ENCODE data around the gene BCL2L13.
A peak's percentile ranks its signal among the peaks of the same experiment; 100 is the strongest.

BCL2L13 gene

DNA sequence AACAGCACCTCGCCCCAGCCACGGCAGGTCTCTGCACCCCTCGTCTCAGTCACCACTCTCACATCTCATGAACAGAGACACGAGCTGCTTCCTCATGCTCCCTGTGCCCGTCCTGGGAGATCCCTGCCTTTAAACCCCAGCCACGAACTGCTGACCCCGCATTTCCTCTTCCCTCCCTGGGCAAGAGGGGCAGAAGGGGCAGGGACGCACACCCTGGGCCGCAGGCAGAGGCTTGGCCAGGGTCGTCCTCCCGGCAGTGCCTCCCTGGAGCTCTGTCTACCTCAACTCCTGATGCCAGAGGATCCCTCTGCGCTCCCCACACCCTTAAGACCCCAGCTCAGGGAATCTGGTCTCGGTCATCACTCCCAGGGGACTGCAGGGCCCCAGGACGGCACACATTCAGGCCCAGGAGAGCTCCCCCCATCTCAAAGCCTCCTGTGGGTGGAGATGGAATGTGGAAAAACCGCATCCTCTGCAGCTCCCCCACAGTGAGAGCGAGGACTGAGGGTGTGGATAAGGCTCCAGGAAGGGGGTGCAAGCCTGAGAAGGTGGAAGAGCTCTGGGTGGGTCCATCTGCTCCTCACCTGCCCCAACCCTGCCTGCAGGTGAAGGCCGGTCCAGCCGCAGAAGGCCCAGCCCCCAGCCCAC lies 134.5 kb downstream of the BCL2L13 start:
- Histone ChIP-seq H3K9me3 (no peaks in the 10 kb centered on the region), H3K27me3 (peaks cover 0 to 21% of the 10 kb centered on the region in 2 donors), H3K4me3 (peak overlapping the region; percentile 57 to 77), H3K36me3 (no peaks in the 10 kb centered on the region), H3K27ac (no peak overlapping the region), H3K4me1 (peaks cover 0 to 18% (median 13%) of the 10 kb centered on the region in 4 donors)
- intact Hi-C loops (cut with DNase I; ENCODE audit: low total_unique reads): no loop called here
- TF ChIP-seq CTCF (IDR thresholded peaks at IDR 0.05): no peak
- DNase-seq: no peak

- H3K36me3 ChIP-seq: no peaks in the 10 kb centered on the region
- no peak for TF ChIP-seq CTCF (IDR thresholded peaks at IDR 0.05)
- DNase-seq: no peak
- peak overlapping the region; percentile 57 to 77 for H3K4me3 ChIP-seq
- H3K27me3 ChIP-seq: peaks cover 0 to 21% of the 10 kb centered on the region in 2 donors
- H3K27ac ChIP-seq: peak overlapping the region in 1 of 2 donors; percentile 52
- intact Hi-C loops (cut with DNase I; ENCODE audit: low total_unique reads): no loop called here
- H3K4me1 ChIP-seq: peaks cover 0 to 18% (median 13%) of the 10 kb centered on the region in 4 donors
- no peaks in the 10 kb centered on the region for H3K9me3 ChIP-seq
These were observed 135.1 kb downstream of the BCL2L13 start for GRCh38 chr22:17773606-17774205.

DNA sequence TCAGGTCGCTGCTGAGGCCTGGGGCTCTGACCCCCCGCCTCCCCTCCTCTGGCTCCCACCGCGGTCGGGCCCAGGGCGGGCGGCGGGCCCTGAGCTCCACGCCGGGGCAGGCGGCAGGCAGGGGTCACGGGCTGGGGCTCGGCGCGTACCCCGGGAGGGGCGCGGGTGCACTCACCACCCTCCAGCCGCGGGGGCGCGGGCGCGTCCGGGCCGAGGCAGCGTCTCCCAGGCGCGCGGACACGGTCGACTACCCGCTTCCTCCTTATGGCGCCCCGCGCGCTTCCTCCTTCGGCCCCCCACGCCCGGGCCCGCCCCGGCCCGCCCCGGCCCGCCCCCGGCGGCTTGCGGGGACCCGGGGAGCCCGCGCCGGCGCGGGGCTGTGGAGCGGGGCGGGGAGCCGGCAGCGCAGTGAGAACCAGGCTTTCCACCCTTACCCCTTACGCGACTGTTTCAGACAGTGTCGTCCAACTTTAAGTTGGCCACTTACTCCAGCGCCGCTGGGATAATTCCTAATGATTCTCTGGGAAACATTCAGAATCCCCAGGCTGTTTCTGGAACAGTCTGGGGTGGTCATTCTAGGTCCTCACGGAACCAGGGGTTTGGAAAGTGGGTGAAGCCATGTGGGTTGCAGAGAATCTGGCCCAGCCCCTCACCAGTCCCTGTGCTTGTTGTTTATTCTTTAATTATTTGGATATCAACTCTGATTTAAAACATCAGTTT lies 135.8 kb downstream of the BCL2L13 start, which contains the start of gene BID:
Gene BID, minus strand, starts transcription at position 264 of the 720 bp plus-strand sequence. CDS start 24,353 bp downstream, outside the sequence.
- intact Hi-C loops (cut with DNase I; ENCODE audit: low total_unique reads): no loop called here
- peaks cover 0 to 21% of the 10 kb centered on the region in 2 donors for H3K27me3 ChIP-seq
- H3K4me3 ChIP-seq: peak within 1 kb of the TSS; percentile 57 to 77
- H3K9me3 ChIP-seq: no peaks in the 10 kb centered on the region
- H3K27ac ChIP-seq: peak within 1 kb of the TSS in 1 of 2 donors; percentile 52
- DNase-seq: no peak
- peaks cover 0 to 18% (median 13%) of the 10 kb centered on the region in 4 donors for H3K4me1 ChIP-seq
- no peaks in the 10 kb centered on the region for H3K36me3 ChIP-seq
- TF ChIP-seq CTCF (IDR thresholded peaks at IDR 0.05): no peak

GRCh38 chr22:17774926-17775685 lies 136.5 kb downstream of the BCL2L13 start:
- H3K4me3 ChIP-seq: no peak overlapping the region
- intact Hi-C loops (cut with DNase I; ENCODE audit: low total_unique reads): no loop called here
- H3K27ac ChIP-seq: no peak overlapping the region

More at GRCh38 chr22:17774926-17775685, 136.5 kb downstream of the BCL2L13 start:
- no peak for TF ChIP-seq CTCF (IDR thresholded peaks at IDR 0.05)
- no peaks in the 10 kb centered on the region for H3K9me3 ChIP-seq
- H3K36me3 ChIP-seq: no peaks in the 10 kb centered on the region
- H3K4me1 ChIP-seq: peaks cover 0 to 18% (median 13%) of the 10 kb centered on the region in 4 donors
- H3K27me3 ChIP-seq: peaks cover 0 to 27% of the 10 kb centered on the region in 2 donors
- no peak for DNase-seq

Measured in tibial artery (tissue), 4 donors.